ENCODE data around the gene MAP3K2. TPM values are rescaled to one million over a fixed set of nuclear protein-coding genes. Genes with fewer than 3 reads are reported as not detected.

Gene MAP3K2
- total RNA-seq, 1 donor from 2014 or later = 62.0 TPM

DNA sequence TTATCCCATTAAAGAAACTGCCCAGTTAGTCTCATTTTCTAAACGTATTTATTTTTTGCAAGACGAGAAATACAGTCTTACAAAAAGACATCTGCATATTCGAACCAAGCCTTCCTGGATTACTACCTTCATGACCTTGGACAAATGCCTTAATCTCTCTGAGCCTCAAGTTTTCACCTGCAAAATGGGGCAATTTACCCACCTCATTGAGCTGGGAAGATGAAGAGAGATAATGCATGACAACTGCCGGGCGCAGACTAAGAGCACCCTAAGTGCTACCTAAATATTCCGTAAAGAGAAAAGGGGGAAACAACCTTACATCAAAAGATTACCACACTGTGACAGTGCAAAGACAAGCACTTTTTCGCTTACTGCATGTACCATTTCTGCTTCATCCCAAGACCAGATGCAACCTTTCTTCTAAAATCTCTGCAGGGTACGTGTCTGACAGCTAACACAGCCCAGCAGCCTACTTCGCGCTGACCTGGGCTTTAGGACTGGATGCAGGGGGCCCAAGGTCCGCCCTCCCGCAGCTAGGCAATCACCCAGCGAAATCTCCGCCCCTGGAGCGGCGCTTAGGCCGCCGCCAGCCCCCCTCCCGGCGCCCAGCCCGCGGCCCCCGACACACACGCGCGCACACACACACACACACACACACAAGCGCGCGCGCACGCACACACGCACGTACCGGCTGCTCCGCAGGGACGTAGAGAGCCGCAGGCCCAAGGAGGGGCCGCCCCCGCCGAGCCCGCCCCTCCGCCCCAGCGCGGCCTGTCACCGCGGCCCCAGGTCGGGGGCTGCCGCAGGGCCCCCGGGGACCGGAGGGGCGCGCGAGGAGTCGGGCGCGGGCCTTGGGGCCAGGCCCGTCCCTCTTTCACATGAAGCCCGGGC, 766 bp downstream of the MAP3K2 start:
- DNase-seq (ENCODE audit: low spot score) = peak; percentile 92

DNA sequence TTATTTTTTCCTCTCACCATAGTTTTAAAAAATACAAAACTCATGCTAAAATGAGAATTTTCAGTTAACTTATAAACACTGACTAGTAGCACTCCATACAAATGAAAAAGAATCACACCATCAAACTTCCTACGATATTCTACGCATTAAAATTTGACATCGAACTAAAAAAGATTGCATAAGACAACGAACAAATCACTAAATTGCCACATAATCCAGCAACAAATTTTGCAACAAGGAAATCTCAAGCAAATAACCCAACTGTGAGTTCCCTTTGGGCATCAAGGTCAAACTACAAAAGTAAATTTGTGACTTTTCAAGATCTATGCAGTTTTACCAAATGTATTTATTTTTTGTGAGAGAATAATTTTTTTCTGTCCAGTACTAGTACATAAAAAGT, 1.5 kb downstream of the MAP3K2 start:
- no peak for DNase-seq (ENCODE audit: low spot score)

DNA sequence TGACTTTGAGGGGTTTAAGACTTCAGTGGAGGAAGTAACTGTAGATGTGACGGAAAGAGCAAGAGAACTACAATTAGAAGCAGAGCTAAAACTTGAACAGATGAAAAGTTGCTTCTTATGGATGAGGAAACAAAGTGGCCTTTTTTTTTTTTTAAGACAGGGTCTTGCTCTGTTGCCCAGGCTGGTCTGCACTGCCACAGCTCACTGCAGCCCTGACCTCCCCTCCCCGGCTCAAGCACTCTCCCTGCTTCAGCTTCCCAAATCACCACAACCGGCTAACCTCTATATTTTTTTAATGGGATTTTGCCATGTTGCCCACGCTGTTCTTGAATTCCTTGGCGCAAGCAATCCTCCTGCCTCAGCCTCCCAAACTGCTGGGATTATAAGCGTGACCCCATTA, 3.2 kb downstream of the MAP3K2 start:
- no peak for DNase-seq (ENCODE audit: low spot score)

DNA sequence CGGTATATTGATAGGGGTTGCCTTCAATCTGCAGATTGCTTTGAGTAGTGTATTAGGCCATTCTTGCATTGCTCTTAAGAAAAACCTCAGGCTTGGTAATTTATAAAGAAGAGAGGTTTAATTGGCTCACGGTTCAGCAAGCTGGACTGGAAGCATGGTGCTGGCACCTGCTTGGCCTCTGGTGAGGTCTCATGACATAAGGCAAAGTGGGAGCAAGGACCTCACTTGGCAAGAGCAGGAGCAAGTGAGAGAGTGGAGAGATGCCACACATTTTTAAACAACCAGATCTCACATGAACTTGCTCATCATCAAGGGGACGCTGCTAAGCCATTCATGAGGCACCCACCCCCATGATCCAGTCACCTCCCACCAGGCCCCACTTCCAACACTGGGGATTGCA, 4.9 kb downstream of the MAP3K2 start:
- no peak for DNase-seq (ENCODE audit: low spot score)

DNA sequence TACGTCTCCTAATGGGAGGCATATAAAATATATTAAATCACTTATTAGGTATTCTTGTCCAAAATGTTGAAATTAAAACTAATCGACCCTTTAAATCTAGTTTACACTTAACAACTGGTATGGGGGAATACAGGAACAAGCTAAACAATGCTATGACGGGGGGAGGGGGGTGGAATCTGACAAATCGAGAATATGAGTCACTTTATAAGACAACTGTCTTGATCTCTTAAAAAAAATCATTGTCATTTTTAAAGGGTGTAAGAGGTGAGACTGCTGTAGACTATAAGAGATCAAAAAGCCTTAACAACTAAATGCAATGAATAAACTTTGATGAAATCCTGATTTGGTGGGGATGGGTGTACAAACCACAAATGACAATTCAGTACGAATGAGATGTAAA, 6.0 kb downstream of the MAP3K2 start:
- DNase-seq (ENCODE audit: low spot score) = no peak

DNA sequence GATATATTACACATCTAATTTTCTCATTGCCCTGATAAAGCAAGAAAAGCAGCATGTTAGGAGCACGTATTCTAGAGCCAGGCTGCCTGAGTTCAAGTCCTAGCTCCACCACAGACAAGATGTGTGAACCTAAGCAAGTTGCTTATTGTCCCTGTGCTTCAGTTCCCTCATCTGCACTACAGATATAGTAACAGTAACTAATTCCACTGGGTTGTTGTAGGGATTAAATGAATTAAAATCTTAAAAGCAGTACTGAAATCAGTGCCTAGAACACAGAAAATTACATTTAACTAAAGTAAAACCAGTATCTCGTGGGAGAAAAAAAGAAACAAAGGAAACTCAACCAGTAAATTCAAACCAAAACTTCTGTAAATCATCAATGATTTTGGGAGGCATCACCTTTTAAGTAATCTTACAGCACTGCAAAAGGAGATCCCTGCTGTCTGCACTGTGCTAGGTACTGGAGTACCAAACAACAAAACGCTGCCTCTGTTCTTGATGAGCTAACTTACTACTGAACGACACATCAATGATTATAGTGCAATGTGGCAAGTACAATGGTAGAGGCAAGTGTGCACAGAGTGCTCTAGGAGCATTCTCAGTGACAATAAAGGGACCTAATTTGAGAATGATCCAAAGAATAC, 7.9 kb downstream of the MAP3K2 start:
- DNase-seq (ENCODE audit: low spot score) = no peak

DNA sequence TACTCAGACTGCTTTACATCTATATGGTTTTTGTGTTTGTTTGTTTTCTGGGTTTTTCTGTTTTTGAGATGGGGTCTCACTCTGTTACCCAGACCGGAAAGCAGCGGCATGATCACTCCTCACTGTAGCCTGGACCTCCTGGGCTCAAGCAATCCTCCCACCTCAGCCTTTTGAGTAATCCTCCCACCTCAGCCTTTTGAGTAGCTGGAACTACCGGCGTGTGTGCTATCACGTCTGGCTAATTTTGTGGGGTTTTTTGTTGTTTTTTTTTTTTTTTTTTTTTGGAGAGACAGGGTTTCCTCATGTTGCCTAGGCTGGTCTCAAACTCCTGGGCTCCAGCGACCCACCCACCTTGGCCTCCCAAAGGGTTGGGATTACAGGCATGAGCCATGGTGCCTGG, 9.1 kb downstream of the MAP3K2 start:
- DNase-seq (ENCODE audit: low spot score) = no peak

DNA sequence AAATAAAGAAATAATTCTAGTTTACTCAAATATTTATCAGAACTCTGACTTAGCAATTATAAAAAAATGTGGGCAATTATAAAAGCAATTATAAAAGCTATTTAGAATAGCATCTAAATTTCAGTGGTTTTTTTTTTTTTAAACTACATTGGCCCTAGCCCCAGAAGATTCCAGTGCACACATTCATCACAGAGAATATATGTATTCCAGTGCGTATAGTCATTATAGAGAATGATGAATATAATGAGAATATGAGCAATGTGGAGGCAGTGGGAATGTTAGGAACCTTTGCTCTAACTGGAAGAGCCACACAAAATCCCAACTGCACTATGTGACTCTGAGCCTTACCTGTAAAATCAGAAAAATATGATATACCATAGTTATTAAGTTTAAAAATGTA, 10.5 kb downstream of the MAP3K2 start:
- DNase-seq (ENCODE audit: low spot score) = no peak

DNA sequence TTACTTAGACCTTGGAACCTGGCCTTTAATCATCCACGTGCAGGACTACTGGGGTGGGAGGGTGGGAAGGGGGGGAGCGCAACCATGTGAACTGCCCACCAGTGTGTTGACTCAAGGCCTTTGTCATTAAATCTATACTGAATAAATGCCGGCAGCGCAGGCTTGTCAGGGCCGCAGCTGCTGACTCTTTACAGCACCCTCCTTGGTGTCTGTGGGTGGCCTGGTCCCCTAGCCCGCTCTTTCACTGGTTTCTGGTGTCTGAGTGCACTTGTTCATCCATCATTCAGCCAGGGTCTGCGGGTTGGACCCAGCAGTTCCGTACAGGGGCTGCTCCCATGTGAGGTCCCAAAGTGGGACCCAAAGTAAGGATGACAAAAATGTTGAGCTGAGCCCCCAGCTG, 11.5 kb downstream of the MAP3K2 start:
- DNase-seq (ENCODE audit: low spot score) = no peak

DNA sequence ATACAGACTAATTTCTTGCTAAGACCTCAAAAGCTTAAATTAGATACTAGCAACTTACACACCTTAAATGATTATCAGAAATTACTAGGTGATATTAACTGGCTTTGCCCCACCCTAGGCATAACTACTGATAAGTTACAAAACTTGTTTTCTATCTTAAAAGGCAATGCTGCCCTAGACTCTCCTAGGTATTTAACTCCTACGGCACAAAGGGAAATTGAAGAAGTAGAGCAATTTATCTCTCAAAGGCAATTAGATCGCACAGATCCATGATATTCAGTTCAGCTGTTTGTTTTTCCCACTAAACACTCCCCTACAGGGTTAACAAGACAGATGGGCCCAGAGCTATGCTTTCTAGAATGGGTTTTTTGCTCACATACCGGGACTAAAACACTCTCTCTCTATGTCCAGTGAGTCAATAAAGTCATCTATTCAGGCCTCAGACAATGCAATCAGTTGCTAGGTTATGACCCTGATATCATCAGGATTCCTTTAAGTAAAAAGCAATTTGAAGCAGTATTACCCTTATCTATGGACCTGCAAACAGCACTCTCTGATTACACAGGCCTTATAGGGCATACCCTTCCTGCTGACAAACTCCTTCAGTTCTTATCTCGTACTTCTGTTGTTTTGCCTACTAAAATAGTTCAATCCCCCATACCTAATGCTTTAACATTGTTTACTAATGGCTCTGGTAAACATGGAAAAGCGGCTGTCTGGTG, 14.3 kb downstream of the MAP3K2 start:
- DNase-seq (ENCODE audit: low spot score) = no peak

DNA sequence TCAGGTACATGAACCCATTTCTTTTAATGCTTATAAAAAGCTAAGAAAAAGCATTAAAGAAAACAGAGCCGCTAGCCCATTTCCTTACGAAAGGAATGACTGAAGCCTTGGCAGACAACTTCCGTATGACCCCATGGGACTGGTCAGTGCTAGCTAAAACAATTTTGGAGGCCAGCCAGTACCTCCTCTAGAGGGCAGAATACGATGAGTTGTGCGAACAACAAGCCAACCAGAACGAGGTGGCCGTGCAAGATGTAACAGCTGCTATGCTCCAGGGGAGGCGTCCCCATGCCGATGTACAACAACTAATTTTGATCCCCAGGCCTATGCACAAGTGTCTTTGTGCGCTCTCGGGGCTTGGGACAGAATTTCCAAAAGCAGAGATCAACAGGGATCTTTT, 16.7 kb downstream of the MAP3K2 start:
- DNase-seq (ENCODE audit: low spot score) = no peak

DNA sequence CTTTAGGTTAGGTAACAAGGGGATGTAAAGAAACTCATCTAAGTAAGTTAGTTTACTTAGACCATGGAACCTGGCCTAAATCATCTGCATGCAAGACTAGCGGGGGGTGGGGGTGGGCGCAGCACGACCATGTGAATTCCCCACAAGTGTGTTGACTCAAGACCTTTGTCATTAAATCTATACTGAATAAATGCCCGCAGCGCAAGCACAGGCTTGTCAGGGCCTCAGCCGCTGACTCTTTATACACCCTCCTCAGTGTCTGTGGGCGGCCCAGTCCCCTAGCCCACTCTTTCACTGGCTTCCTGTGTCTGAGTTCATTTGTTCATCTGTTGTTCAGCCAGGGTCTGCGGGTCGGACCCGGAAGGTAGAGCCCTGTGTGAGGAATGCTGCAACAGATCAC, 17.8 kb downstream of the MAP3K2 start:
- DNase-seq (ENCODE audit: low spot score) = no peak

DNA sequence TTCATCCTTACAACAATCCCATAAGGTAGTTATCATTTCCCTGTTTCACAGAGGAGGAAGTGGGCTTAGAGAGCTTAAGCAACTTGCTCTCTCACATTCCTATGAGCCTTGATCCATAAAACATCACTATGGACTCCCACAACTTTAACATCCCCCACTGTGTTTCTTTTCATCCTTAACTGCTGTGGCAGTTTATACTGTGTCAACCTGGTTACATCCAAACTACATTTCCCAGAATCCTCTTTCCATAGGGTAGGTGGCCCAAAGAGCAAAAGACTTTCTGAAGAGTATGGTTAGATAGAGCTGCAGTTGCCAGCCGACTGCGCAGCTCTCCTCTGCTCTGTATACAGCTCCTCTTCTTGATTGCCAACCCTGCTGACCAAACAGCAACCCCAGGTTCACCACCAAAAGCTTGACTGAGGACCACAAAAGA, 22.5 kb downstream of the MAP3K2 start:
- DNase-seq (ENCODE audit: low spot score) = no peak

DNA sequence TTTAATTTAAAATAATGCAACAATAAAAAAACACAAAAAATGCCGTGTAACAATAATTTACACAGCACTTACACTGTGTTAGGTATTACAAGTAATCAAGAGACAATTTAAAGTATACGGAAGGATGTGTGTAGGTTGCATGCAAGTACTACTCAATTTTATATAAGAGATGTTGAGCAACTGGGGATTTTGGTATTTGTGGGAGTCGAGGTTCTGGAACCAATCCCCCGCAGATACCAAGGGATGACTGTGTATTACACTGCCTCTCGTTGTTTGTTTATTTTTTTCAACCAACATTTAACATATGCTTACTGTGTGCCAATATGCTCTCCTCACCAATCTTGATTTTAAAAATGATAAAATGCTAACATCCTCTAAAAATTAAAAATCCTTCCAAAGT, 24.8 kb downstream of the MAP3K2 start:
- DNase-seq (ENCODE audit: low spot score) = no peak

DNA sequence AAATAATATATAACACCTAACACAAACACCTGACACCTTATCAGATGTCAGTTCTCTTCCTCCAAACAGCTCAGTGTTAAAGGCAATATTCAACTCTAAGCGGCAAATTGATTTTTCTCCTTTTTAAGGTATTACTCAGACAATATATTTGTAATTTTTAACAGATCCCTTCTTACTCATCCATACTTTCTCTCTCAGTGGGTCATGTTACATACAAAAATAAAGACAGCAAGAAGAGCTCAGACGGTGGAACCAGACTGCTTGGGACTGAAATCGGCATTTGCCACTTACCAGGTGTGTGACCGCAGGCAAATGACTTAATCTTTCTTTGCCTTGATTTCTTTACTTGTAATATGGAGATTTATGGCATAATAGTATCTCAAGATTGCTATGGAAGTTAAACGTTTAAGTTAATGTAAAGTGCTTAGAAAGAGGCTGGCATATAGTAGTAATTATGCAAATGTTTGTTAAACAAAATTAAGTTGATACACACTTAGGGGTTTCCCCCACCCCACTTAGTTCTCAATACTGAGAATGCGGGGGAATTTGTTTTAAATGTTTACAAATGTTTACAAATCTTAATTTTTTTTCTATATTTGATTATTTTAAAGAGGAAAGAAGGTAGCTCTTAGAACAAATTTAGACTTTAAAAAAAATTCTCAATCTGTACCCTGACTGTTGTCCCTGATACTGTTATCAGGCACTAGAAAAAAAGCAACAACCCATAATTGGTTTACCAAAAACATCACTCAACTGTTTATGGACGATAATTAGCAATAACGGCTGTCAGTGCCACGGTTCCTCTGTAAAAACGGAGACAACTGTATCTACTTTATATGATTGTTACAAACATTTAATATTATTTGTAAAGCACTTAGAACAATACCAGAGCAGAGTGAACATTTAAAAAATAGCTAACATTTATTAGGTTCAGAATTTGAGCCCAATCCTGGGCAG, 25.6 kb downstream of the MAP3K2 start:
- no peak for DNase-seq (ENCODE audit: low spot score)

DNA sequence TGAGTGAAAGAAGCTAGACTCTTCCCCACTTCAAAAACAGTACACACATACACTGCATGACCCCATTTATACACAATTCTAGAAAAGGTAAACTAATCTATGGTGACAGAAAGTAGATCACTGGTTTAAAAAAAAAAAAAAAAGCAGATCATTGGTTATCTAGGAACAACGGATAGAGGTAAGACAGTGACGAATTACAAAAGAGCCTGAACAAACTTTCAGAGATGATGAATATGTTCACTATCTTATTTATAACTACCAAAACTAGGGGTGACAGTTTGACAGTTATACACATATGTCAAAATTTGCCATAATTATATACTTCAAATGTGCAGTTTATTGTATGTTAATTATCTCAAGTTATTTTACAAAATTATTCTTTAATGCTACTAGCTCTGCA, 27.5 kb downstream of the MAP3K2 start:
- DNase-seq (ENCODE audit: low spot score) = no peak

DNA sequence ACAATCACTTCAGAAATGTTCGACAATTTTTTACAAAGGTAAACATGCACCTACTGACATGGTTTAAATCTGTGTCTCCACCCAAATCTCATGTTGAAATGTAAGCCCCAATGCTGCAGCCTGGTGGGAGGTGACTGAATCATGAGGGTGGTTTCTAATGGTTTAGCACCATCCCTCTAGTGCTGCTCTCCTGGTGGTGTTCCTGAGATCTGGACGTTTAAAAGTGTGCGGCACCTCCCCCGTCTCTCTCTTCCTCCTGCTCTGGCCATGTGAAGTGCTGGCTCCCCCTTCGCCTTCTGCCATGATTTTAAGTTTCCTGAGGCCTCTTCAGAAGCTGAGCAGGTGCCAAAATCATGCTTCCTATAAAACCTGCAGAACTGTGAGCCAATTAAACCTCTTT, 28.3 kb downstream of the MAP3K2 start:
- no peak for DNase-seq (ENCODE audit: low spot score)

DNA sequence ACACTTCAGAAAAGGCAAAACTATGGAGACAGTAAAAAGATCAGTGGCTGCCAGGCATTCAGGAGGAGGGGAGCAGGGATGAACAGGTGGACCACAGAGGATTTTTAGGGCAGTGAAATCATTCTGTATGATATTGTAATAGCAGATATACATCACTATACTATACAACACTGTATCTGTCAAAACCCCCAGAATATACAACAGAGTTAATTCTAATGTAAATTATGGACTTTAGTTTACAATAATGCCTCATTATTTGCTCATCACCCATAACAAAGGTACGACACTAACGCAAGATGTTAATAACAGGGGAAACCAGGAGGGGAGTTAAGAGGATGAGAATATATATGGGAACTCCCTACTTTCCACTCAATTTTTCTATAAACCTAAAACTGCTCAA, 28.8 kb downstream of the MAP3K2 start:
- DNase-seq (ENCODE audit: low spot score) = no peak

DNA sequence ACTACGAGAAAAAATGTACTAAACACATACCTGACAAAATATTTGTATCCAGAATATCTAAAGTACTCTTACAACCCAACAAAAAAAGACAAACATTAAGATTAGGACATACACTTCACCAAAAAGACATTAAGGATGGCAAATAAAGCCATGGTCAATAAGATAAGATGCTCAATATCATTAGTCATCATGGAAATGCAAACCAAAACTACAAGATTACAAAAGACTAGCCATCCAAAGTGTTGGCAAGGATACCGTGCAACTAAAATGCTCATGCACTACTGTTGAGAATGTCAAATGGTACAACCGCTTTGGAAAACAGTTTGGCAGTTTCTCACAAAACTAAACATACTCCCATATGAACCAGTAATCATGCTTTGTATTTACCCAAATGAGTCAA, 29.7 kb downstream of the MAP3K2 start:
- DNase-seq (ENCODE audit: low spot score) = no peak

DNA sequence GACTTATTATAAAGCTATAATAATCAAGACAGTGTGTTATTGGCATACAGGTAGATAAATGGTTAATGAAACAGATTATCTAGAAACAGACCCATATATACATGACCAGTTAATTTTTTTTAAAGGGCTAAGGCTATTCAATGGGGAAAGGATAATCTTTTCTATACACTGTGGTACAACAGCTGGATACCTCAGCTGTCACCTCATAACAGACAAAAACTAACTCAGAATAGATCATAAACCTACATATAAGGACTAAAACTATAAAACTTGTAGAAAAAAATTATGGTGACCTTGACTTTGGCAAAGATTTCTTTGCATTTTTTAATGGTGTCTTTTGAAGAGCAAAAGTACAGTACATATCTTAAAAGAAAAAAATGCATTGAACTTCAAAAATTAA, 30.2 kb downstream of the MAP3K2 start:
- DNase-seq (ENCODE audit: low spot score) = no peak

DNA sequence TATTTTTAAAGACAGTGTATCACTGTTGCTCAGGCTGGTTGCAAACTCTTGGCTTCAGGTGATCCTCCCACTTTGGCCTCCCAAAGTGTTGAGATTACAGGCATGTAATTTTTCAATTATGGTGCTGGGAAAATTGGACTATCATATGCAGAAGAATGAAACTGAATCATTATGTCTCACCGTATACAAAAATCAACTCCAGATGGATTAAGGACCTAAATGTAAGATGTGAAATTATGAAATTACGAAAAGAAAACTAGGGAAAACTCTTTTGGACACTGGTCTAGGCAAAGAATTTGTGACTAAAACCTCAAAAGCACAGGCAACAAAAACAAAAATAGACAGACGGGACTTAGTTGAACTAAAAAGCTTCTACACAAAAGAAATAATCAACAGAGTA, 31.2 kb downstream of the MAP3K2 start:
- DNase-seq (ENCODE audit: low spot score) = no peak
